ENCODE results near the gene MAP2K5. TPM values are rescaled to one million over a fixed set of nuclear protein-coding genes. Genes with fewer than 3 reads are reported as not detected.

The MAP2K5 gene
- total and polyA plus RNA-seq, 7 donors = 9.8 to 24.0 (median 16.5) TPM

- Histone ChIP-seq H3K9me3 (no peaks in the 10 kb centered on the region), H3K27ac (no peak overlapping the region), H3K27me3 (ENCODE audit: insufficient read depth in 3 of 3, low read length in 2 of 3) (no peaks in the 10 kb centered on the region), H3K4me1 (no peaks in the 10 kb centered on the region), H3K36me3 (ENCODE audit: insufficient read depth in 1 of 2, low read depth in 1 of 2) (peaks cover 6 to 47% of the 10 kb centered on the region in 2 donors), H3K4me3 (no peak overlapping the region)
- TF ChIP-seq, protein P1, sequence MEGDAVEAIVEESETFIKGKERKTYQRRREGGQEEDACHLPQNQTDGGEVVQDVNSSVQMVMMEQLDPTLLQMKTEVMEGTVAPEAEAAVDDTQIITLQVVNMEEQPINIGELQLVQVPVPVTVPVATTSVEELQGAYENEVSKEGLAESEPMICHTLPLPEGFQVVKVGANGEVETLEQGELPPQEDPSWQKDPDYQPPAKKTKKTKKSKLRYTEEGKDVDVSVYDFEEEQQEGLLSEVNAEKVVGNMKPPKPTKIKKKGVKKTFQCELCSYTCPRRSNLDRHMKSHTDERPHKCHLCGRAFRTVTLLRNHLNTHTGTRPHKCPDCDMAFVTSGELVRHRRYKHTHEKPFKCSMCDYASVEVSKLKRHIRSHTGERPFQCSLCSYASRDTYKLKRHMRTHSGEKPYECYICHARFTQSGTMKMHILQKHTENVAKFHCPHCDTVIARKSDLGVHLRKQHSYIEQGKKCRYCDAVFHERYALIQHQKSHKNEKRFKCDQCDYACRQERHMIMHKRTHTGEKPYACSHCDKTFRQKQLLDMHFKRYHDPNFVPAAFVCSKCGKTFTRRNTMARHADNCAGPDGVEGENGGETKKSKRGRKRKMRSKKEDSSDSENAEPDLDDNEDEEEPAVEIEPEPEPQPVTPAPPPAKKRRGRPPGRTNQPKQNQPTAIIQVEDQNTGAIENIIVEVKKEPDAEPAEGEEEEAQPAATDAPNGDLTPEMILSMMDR (IDR thresholded peaks at IDR 0.05) = no peak
- no peak for ATAC-seq
- intact Hi-C loops (cut with DNase I) = no loop called here
- no peak for DNase-seq
Measured at GRCh38 chr15:67595572-67595971, 53.1 kb downstream of the MAP2K5 start.

- ATAC-seq (no peak), DNase-seq (no peak)
- no peak overlapping the region for H3K27ac ChIP-seq
- no peaks in the 10 kb centered on the region for H3K27me3 ChIP-seq (ENCODE audit: insufficient read depth in 3 of 3, low read length in 2 of 3)
- 93 to 99% (median 95%) methylated on average over 2 of the region's 2 CpGs for WGBS, 3 donors
- no peaks in the 10 kb centered on the region for H3K9me3 ChIP-seq
- H3K36me3 ChIP-seq (ENCODE audit: insufficient read depth in 1 of 2, low read depth in 1 of 2) = peaks cover 0 to 37% of the 10 kb centered on the region in 2 donors
- no peaks in the 10 kb centered on the region for H3K4me1 ChIP-seq
- H3K4me3 ChIP-seq = no peak overlapping the region
- intact Hi-C loops (cut with DNase I) = no loop called here
- TF ChIP-seq, protein P1 (IDR thresholded peaks at IDR 0.05) = no peak
Measured at GRCh38 chr15:67601073-67601472, 58.6 kb downstream of the MAP2K5 start.

GRCh38 chr15:67603063-67603462, 60.6 kb downstream of the MAP2K5 start:
- Histone ChIP-seq H3K36me3 (ENCODE audit: insufficient read depth in 1 of 2, low read depth in 1 of 2) (peaks cover 0 to 37% of the 10 kb centered on the region in 2 donors), H3K9me3 (no peaks in the 10 kb centered on the region), H3K4me1 (no peaks in the 10 kb centered on the region), H3K27me3 (ENCODE audit: insufficient read depth in 3 of 3, low read length in 2 of 3) (no peaks in the 10 kb centered on the region), H3K27ac (no peak overlapping the region), H3K4me3 (no peak overlapping the region)
- DNase-seq (no peak), ATAC-seq (no peak)
- TF ChIP-seq, protein P1 (IDR thresholded peaks at IDR 0.05) = no peak
- WGBS, 3 donors = 70 to 78% (median 77%) methylated on average over 4 of the region's 4 CpGs
- intact Hi-C loops (cut with DNase I) = no loop called here

DNA sequence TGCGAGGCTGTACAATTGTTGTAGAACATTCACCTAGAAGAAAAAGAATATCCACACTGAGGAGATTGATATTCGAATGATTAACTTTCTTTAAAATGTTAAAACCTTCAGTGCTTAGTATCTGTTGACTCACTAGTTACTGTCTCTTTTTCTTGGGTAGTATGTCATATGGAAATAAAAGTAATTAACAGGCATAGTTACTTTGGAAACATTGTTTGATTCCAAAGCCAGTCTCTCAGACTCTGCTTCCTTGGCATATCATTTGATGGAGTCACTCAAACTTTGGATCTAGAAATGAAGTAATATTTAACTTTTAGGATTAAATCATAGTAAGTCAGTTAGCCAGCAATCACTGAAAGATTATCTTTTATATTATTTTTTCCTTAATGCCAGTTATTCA, 63.4 kb downstream of the MAP2K5 start:
- no peaks in the 10 kb centered on the region for H3K27me3 ChIP-seq (ENCODE audit: insufficient read depth in 3 of 3, low read length in 2 of 3)
- peaks cover 0 to 17% of the 10 kb centered on the region in 2 donors for H3K36me3 ChIP-seq (ENCODE audit: insufficient read depth in 1 of 2, low read depth in 1 of 2)
- no peaks in the 10 kb centered on the region for H3K9me3 ChIP-seq
- no peak overlapping the region for H3K27ac ChIP-seq
- WGBS, 3 donors = 97 to 99% (median 97%) methylated on average over 2 of the region's 2 CpGs
- H3K4me3 ChIP-seq = no peak overlapping the region
- TF ChIP-seq, protein P1 (IDR thresholded peaks at IDR 0.05) = no peak
- no peak for ATAC-seq
- no peaks in the 10 kb centered on the region for H3K4me1 ChIP-seq
- intact Hi-C loops (cut with DNase I) = no loop called here
- no peak for DNase-seq

- Histone ChIP-seq H3K36me3 (ENCODE audit: insufficient read depth in 1 of 2, low read depth in 1 of 2) (peaks cover 0 to 10% of the 10 kb centered on the region in 2 donors), H3K4me3 (no peak overlapping the region), H3K4me1 (no peaks in the 10 kb centered on the region), H3K27ac (no peak overlapping the region), H3K9me3 (no peaks in the 10 kb centered on the region), H3K27me3 (ENCODE audit: insufficient read depth in 3 of 3, low read length in 2 of 3) (no peaks in the 10 kb centered on the region)
- TF ChIP-seq, protein P1 (IDR thresholded peaks at IDR 0.05) = no peak
- ATAC-seq (no peak), DNase-seq (no peak)
- 96 to 100% (median 97%) methylated on average over 1 of the region's 1 CpG for WGBS, 3 donors
- intact Hi-C loops (cut with DNase I) = no loop called here
Measured at GRCh38 chr15:67606742-67607141, 64.2 kb downstream of the MAP2K5 start.

All from psoas muscle (tissue), 8 donors.